Brain microvascular endothelial cell (primary cell): ENCODE measurements around the gene LAMA3.

Source experiments
- DNase-seq: peaks from one replicate; pipeline ENCODE4 v3.0.0-alpha.2; 2020
- H3K27ac ChIP-seq: fragments of 250-450 bp; sonication (Bioruptor Pico); 2 replicates; pipeline ENCODE4 v1.5.1; 2020; ENCODE audit warnings: mild to moderate bottlenecking, moderate library complexity
- H3K27me3 ChIP-seq: fragments of 250-450 bp; sonication (Bioruptor Pico); replicated peaks from 2 replicates; pipeline ENCODE4 v1.5.1; 2020; ENCODE audit warnings: mild to moderate bottlenecking
- H3K36me3 ChIP-seq: fragments of 250-450 bp; sonication (Bioruptor Pico); replicated peaks from 2 replicates; pipeline ENCODE4 v1.5.1; 2020; ENCODE audit warnings: mild to moderate bottlenecking
- H3K4me3 ChIP-seq: 2 replicates; pipeline ENCODE4 v1.5.1; 2011; ENCODE audit warnings: low read depth, mild to moderate bottlenecking, control low read depth, low read length, moderate library complexity
- in situ Hi-C: cut with HindIII; loops from 2 replicates; pipeline ENCODE4 v1.10.0; 2017; ENCODE audit warnings: low sequenced_read_pairs, low pct_ligation_motif_present
- TF ChIP-seq, protein P1 (sequence below): IDR thresholded peaks from 2 replicates; pipeline ENCODE4 v1.5.1; 2011; ENCODE audit warnings: low read depth, mild to moderate bottlenecking, moderate library complexity, low read length, control low read depth, inconsistent platforms; ENCODE audit errors: missing control alignments

LAMA3 gene

GRCh38 chr18:24003288-24003687 lies 314.0 kb downstream of the LAMA3 start:
- in situ Hi-C loops: no loop called here
- Histone ChIP-seq H3K4me3 (no peak overlapping the region), H3K27me3 (no peaks in the 10 kb centered on the region), H3K27ac (no peak overlapping the region), H3K36me3 (no peaks in the 10 kb centered on the region)
- TF ChIP-seq, protein P1, sequence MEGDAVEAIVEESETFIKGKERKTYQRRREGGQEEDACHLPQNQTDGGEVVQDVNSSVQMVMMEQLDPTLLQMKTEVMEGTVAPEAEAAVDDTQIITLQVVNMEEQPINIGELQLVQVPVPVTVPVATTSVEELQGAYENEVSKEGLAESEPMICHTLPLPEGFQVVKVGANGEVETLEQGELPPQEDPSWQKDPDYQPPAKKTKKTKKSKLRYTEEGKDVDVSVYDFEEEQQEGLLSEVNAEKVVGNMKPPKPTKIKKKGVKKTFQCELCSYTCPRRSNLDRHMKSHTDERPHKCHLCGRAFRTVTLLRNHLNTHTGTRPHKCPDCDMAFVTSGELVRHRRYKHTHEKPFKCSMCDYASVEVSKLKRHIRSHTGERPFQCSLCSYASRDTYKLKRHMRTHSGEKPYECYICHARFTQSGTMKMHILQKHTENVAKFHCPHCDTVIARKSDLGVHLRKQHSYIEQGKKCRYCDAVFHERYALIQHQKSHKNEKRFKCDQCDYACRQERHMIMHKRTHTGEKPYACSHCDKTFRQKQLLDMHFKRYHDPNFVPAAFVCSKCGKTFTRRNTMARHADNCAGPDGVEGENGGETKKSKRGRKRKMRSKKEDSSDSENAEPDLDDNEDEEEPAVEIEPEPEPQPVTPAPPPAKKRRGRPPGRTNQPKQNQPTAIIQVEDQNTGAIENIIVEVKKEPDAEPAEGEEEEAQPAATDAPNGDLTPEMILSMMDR: no peak
- no peak for DNase-seq

DNA sequence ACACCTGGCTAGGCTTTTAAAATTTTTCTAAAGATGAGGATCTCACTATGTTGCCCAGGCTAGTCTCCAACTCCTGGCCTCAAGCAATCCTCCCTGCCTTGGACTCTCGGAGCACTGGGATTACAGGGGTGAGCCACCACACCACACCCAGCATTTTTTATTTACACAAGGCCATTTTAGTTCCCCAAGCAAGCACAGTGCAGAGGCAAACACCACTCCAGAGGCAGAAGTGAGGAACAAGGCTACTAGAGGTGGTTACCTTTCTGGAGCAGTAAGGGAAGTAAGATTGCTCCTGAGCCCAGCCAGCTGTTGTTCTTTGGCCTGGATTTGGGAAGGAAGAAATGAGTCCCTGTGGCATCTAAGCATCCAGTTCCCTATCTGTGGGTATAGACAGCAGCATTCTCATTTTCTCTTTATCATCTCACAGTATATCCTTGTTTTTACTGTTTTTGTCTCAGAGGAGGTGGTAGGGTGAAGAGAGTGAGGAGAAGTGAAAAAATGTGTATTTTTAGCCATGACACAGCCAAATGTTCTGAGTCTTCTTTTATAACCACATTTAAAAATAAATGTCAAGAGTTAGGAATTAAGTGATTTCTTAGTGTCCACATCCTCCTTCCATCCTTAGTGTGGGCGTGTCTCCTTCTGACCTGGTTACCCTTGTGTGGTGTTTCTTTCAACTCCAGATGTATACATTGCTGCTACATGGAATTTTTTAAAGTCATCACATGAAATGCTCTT lies 314.8 kb downstream of the LAMA3 start:
- peaks cover 3% of the 10 kb centered on the region for H3K27me3 ChIP-seq
- in situ Hi-C loops: no loop called here
- no peak overlapping the region for H3K4me3 ChIP-seq
- no peak for DNase-seq
- TF ChIP-seq, protein P1: no peak
- no peaks in the 10 kb centered on the region for H3K36me3 ChIP-seq
- no peak overlapping the region for H3K27ac ChIP-seq
